SK-N-MC (cell line): Measurements from ENCODE around the gene MBOAT2.
"Not testable (repeated sequence)": the region's sequence is repeated elsewhere in the genome, so short reads cannot be mapped to it uniquely, and the experiment has no call there.

Experiments used
- DNase-seq: peaks from one replicate; pipeline ENCODE4 v3.0.0-alpha.2; 2011; ENCODE audit warnings: low read depth, low spot score
- H3K27ac ChIP-seq: fragments of 200-600 bp; sonication (generic); 2 replicates; pipeline ENCODE4 v1.5.1; 2016; ENCODE audit warnings: mixed run types
- H3K36me3 ChIP-seq: fragments of 200-600 bp; sonication (generic); 2 replicates; pipeline ENCODE4 v1.6.1; 2017; ENCODE audit warnings: antibody characterized with exemption, low read length, mixed read lengths; ENCODE audit not compliant: insufficient read depth
- H3K4me3 ChIP-seq: fragments of 200-600 bp; sonication (generic); 2 replicates; pipeline ENCODE4 v1.5.1; 2016
- H3K9ac ChIP-seq: fragments of 200-600 bp; sonication (generic); 2 replicates; pipeline ENCODE4 v1.8.0; 2017; ENCODE audit warnings: mixed run types, mixed read lengths; ENCODE audit not compliant: insufficient read length
- H3K9me3 ChIP-seq: fragments of 200-600 bp; sonication (generic); 2 replicates; pipeline ENCODE4 v1.6.1; 2017; ENCODE audit warnings: low read depth, mild to moderate bottlenecking, antibody characterized with exemption, low read length, moderate library complexity, mixed read lengths
- EZH2 ChIP-seq: fragments of 200-600 bp; sonication (generic); IDR thresholded peaks from one replicate; pipeline ENCODE4 v1.6.1; 2017; ENCODE audit warnings: antibody characterized with exemption
- FOXP2 ChIP-seq: optimal IDR thresholded peaks from 2 replicates; pipeline ENCODE3; 2011; ENCODE audit warnings: mild to moderate bottlenecking, moderate library complexity; ENCODE audit not compliant: insufficient read depth; ENCODE audit errors: extremely low read length, control extremely low read depth
- POLR2AphosphoS5 ChIP-seq: IDR thresholded peaks from 2 replicates; pipeline ENCODE4 v1.6.1; 2012; ENCODE audit warnings: mild to moderate bottlenecking, low read depth, low read length, borderline replicate concordance

The MBOAT2 gene

GRCh38 chr2:9003616-9004337 is at the start of gene MBOAT2:
TSS of gene MBOAT2 (minus strand) at chr2:9003684. CDS start at chr2:9003614, 70 bp downstream.
- Histone ChIP-seq H3K9ac (peak within 1 kb of the TSS; percentile 89), H3K4me3 (peak within 1 kb of the TSS; percentile 85), H3K9me3 (0 out of 2 replicates have a peak, but pooled peaks cover 3% of the 10 kb centered on the region), H3K36me3 (peaks cover 5% of the 10 kb centered on the region; the same call in 1 of the 2 replicates), H3K27ac (peak within 1 kb of the TSS; percentile 82)
- TF ChIP-seq POLR2AphosphoS5 = peak; percentile 75; the same call in 1 of the 2 replicates
- no peak for TF ChIP-seq EZH2
- no peak for DNase-seq

- Histone ChIP-seq H3K36me3 (no peaks in the 10 kb centered on the region), H3K4me3 (no peak overlapping the region), H3K27ac (no peak overlapping the region), H3K9me3 (peaks cover 3% of the 10 kb centered on the region; the same call in 1 of the 2 replicates), H3K9ac (no peak overlapping the region)
- DNase-seq = no peak
- TF ChIP-seq EZH2 = no peak
- TF ChIP-seq POLR2AphosphoS5 = no peak
- TF ChIP-seq FOXP2 = no peak
These were observed 49.5 kb upstream of the MBOAT2 start for GRCh38 chr2:9052821-9053533.

- H3K9me3 ChIP-seq, H3K27ac ChIP-seq, DNase-seq, H3K36me3 ChIP-seq, H3K4me3 ChIP-seq, H3K9ac ChIP-seq: not testable (repeated sequence)
These were observed 48.0 kb upstream of the MBOAT2 start for GRCh38 chr2:9051451-9051850.

GRCh38 chr2:9050122-9050809 is 46.8 kb upstream of the MBOAT2 start:
- DNase-seq = no peak
- no peak overlapping the region for H3K4me3 ChIP-seq
- no peaks in the 10 kb centered on the region; the same call in 1 of the 2 replicates for H3K9me3 ChIP-seq
- no peak overlapping the region for H3K27ac ChIP-seq
- no peaks in the 10 kb centered on the region for H3K36me3 ChIP-seq
- no peak overlapping the region for H3K9ac ChIP-seq
- TF ChIP-seq POLR2AphosphoS5 (no peak), EZH2 (no peak), FOXP2 (no peak)

GRCh38 chr2:9045595-9045994 is 42.1 kb upstream of the MBOAT2 start:
- DNase-seq = no peak
- Histone ChIP-seq H3K9ac (no peak overlapping the region), H3K9me3 (no peaks in the 10 kb centered on the region), H3K27ac (no peak overlapping the region), H3K4me3 (no peak overlapping the region), H3K36me3 (no peaks in the 10 kb centered on the region)
- TF ChIP-seq FOXP2 (no peak), POLR2AphosphoS5 (no peak), EZH2 (no peak)

- H3K9me3 ChIP-seq, H3K36me3 ChIP-seq, H3K4me3 ChIP-seq, H3K9ac ChIP-seq, DNase-seq, H3K27ac ChIP-seq: not testable (repeated sequence)
These were observed 40.0 kb upstream of the MBOAT2 start for GRCh38 chr2:9043491-9043890.

- no peak for DNase-seq
- H3K4me3 ChIP-seq = no peak overlapping the region
- H3K36me3 ChIP-seq = no peaks in the 10 kb centered on the region
- H3K9ac ChIP-seq = no peak overlapping the region
- H3K27ac ChIP-seq = no peak overlapping the region
- no peaks in the 10 kb centered on the region for H3K9me3 ChIP-seq
- TF ChIP-seq EZH2 = no peak
- no peak for TF ChIP-seq POLR2AphosphoS5
- TF ChIP-seq FOXP2 = no peak
These were observed 33.7 kb upstream of the MBOAT2 start for GRCh38 chr2:9037166-9037565.

- no peaks in the 10 kb centered on the region for H3K36me3 ChIP-seq
- no peak overlapping the region for H3K27ac ChIP-seq
- DNase-seq = no peak
- TF ChIP-seq EZH2 (no peak), POLR2AphosphoS5 (no peak), FOXP2 (no peak)
- H3K9me3 ChIP-seq = no peaks in the 10 kb centered on the region
- no peak overlapping the region; the same call in 1 of the 2 replicates for H3K4me3 ChIP-seq
- no peak overlapping the region for H3K9ac ChIP-seq
These were observed 30.1 kb upstream of the MBOAT2 start for GRCh38 chr2:9033385-9034168.
